Stimulated activated CD4-positive, alpha-beta T cell treated with anti-CD3 and anti-CD28 coated beads, Interleukin-4, amount 100 ng/mL, for 1 hour (primary cell): ENCODE measurements around the gene SLC12A5.
"Not testable (repeated sequence)": the region's sequence is repeated elsewhere in the genome, so short reads cannot be mapped to it uniquely, and the experiment has no call there.

Experiments used
- DNase-seq: peaks from one replicate; pipeline ENCODE4 v3.0.0-alpha.2; 2020

The SLC12A5 gene

GRCh38 chr20:46084805-46085178 is 55.8 kb downstream of the SLC12A5 start:
- DNase-seq, result no peak

- no peak for DNase-seq
Measured at GRCh38 chr20:46085179-46085851, 56.3 kb downstream of the SLC12A5 start.

GRCh38 chr20:46087161-46087560 is 58.1 kb downstream of the SLC12A5 start:
- no peak for DNase-seq

GRCh38 chr20:46088409-46089166 is 59.6 kb downstream of the SLC12A5 start:
- no peak for DNase-seq

- DNase-seq, result no peak
Measured at GRCh38 chr20:46089167-46089416, 60.1 kb downstream of the SLC12A5 start.

GRCh38 chr20:46089417-46090388 is 60.7 kb downstream of the SLC12A5 start, which contains the start of gene NCOA5:
Gene NCOA5, minus strand, starts transcription at chr20:46089962. Its CDS starts 10,538 bp downstream, at chr20:46079424.
- DNase-seq, result peak; percentile 95

GRCh38 chr20:46091622-46092535 is 62.9 kb downstream of the SLC12A5 start:
- DNase-seq, result not testable (repeated sequence)

- DNase-seq, result no peak
Measured at GRCh38 chr20:46093531-46093930, 64.5 kb downstream of the SLC12A5 start.

GRCh38 chr20:46099491-46100287 is 70.7 kb downstream of the SLC12A5 start:
- DNase-seq, result no peak

- DNase-seq, result not testable (repeated sequence)
Measured at GRCh38 chr20:46100444-46100843, 71.4 kb downstream of the SLC12A5 start.

GRCh38 chr20:46100988-46101387 is 72.0 kb downstream of the SLC12A5 start:
- DNase-seq, result no peak

- DNase-seq, result no peak
Measured at GRCh38 chr20:46101957-46102356, 72.9 kb downstream of the SLC12A5 start.

GRCh38 chr20:46102940-46103339 is 73.9 kb downstream of the SLC12A5 start:
- DNase-seq, result no peak

GRCh38 chr20:46104262-46104661 is 75.2 kb downstream of the SLC12A5 start:
- no peak for DNase-seq

- no peak for DNase-seq
Measured at GRCh38 chr20:46107061-46107460, 78.0 kb downstream of the SLC12A5 start.

GRCh38 chr20:46108435-46108841 is 79.4 kb downstream of the SLC12A5 start:
- no peak for DNase-seq

GRCh38 chr20:46108976-46109375 is 80.0 kb downstream of the SLC12A5 start:
- DNase-seq, result no peak
